ENCODE measurements around the gene SPDEF.

The SPDEF gene

GRCh38 chr6:34536251-34536958, 19.7 kb downstream of the SPDEF start:
- Histone ChIP-seq H2AFZ (ENCODE audit: low read depth) (no peak overlapping the region), H3K4me1 (ENCODE audit: low read depth, poor library complexity, severe bottlenecking) (no peaks in the 10 kb centered on the region), H3K79me2 (ENCODE audit: insufficient read depth, low read depth) (no peaks in the 10 kb centered on the region), H3K9ac (no peak overlapping the region), H3K27ac (no peak overlapping the region), H4K20me1 (ENCODE audit: insufficient read depth) (no peaks in the 10 kb centered on the region), H3K4me3 (IDR thresholded peaks at IDR 0.05; ENCODE audit: insufficient read depth, low read depth, low read length) (no peak overlapping the region), H3K36me3 (ENCODE audit: insufficient read depth) (no peaks in the 10 kb centered on the region), H3K27me3 (ENCODE audit: insufficient read depth, low read depth) (no peaks in the 10 kb centered on the region), H3K4me2 (no peak overlapping the region)
- TF ChIP-seq, protein P1, sequence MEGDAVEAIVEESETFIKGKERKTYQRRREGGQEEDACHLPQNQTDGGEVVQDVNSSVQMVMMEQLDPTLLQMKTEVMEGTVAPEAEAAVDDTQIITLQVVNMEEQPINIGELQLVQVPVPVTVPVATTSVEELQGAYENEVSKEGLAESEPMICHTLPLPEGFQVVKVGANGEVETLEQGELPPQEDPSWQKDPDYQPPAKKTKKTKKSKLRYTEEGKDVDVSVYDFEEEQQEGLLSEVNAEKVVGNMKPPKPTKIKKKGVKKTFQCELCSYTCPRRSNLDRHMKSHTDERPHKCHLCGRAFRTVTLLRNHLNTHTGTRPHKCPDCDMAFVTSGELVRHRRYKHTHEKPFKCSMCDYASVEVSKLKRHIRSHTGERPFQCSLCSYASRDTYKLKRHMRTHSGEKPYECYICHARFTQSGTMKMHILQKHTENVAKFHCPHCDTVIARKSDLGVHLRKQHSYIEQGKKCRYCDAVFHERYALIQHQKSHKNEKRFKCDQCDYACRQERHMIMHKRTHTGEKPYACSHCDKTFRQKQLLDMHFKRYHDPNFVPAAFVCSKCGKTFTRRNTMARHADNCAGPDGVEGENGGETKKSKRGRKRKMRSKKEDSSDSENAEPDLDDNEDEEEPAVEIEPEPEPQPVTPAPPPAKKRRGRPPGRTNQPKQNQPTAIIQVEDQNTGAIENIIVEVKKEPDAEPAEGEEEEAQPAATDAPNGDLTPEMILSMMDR (conservative IDR thresholded peaks at IDR 0.05; ENCODE audit: low read depth, low read length) = no peak

GRCh38 chr6:34535646-34536045, 20.5 kb downstream of the SPDEF start:
- Histone ChIP-seq H3K4me3 (IDR thresholded peaks at IDR 0.05; ENCODE audit: insufficient read depth, low read depth, low read length) (no peak overlapping the region), H3K9ac (no peak overlapping the region), H3K79me2 (ENCODE audit: insufficient read depth, low read depth) (no peaks in the 10 kb centered on the region), H3K36me3 (ENCODE audit: insufficient read depth) (no peaks in the 10 kb centered on the region), H2AFZ (ENCODE audit: low read depth) (no peak overlapping the region), H3K27me3 (ENCODE audit: insufficient read depth, low read depth) (no peaks in the 10 kb centered on the region), H4K20me1 (ENCODE audit: insufficient read depth) (no peaks in the 10 kb centered on the region), H3K27ac (no peak overlapping the region), H3K4me2 (no peak overlapping the region), H3K4me1 (ENCODE audit: low read depth, poor library complexity, severe bottlenecking) (no peaks in the 10 kb centered on the region)
- TF ChIP-seq, protein P1 (conservative IDR thresholded peaks at IDR 0.05; ENCODE audit: low read depth, low read length) = no peak

DNA sequence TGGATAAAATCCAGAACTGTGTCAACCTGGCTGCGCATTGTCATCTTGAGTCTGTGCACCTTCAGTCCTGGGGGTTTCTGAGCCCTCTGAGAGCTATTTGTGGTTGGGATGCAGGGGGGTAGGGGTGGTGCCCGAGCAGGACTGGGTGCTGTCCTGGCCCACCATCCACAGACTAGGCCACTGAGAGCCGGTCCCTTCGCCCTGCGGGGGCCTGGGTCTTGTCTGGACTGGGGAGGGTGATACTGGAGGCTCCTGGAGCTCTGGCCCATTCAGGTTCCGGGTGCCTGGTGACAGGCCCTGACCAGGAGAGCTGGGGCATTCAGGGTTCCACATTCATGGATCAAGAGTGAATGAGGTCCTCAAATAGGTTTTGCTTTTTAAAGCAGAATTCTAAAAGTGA, 20.9 kb downstream of the SPDEF start:
- no peak overlapping the region for H3K4me3 ChIP-seq (IDR thresholded peaks at IDR 0.05; ENCODE audit: insufficient read depth, low read depth, low read length)
- H4K20me1 ChIP-seq (ENCODE audit: insufficient read depth) = no peaks in the 10 kb centered on the region
- no peaks in the 10 kb centered on the region for H3K4me1 ChIP-seq (ENCODE audit: low read depth, poor library complexity, severe bottlenecking)
- no peak overlapping the region for H3K27ac ChIP-seq
- no peaks in the 10 kb centered on the region for H3K79me2 ChIP-seq (ENCODE audit: insufficient read depth, low read depth)
- no peak overlapping the region for H3K4me2 ChIP-seq
- no peak overlapping the region for H2AFZ ChIP-seq (ENCODE audit: low read depth)
- TF ChIP-seq, protein P1 (conservative IDR thresholded peaks at IDR 0.05; ENCODE audit: low read depth, low read length) = no peak
- no peak overlapping the region for H3K9ac ChIP-seq
- H3K27me3 ChIP-seq (ENCODE audit: insufficient read depth, low read depth) = no peaks in the 10 kb centered on the region
- no peaks in the 10 kb centered on the region for H3K36me3 ChIP-seq (ENCODE audit: insufficient read depth)

DNA sequence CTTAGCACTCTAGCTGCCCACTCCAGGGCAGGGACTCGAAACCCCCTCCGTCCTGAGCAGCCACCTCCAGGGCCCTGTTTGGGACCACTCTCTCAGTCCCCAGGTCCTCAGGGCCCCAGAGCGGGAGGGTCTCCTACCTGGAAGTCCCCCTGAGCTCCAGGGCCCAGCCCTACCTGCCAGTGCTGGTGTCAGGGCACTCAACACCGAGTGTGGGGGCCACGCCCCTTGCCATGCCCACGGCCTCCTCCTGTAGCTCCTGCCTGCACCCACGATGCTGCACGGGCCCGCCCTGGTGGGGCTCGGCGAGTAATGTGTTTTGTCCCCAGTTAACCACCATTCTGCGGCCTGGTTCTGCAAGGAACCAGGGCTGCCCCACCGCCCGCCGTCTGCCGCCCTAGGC, 21.5 kb downstream of the SPDEF start:
- Histone ChIP-seq H3K9ac (no peak overlapping the region), H3K36me3 (ENCODE audit: insufficient read depth) (no peaks in the 10 kb centered on the region), H3K4me1 (ENCODE audit: low read depth, poor library complexity, severe bottlenecking) (no peaks in the 10 kb centered on the region), H3K4me3 (IDR thresholded peaks at IDR 0.05; ENCODE audit: insufficient read depth, low read depth, low read length) (no peak overlapping the region), H4K20me1 (ENCODE audit: insufficient read depth) (no peaks in the 10 kb centered on the region), H3K4me2 (no peak overlapping the region), H2AFZ (ENCODE audit: low read depth) (no peak overlapping the region), H3K27ac (no peak overlapping the region), H3K79me2 (ENCODE audit: insufficient read depth, low read depth) (no peaks in the 10 kb centered on the region), H3K27me3 (ENCODE audit: insufficient read depth, low read depth) (no peaks in the 10 kb centered on the region)
- TF ChIP-seq, protein P1 (conservative IDR thresholded peaks at IDR 0.05; ENCODE audit: low read depth, low read length) = no peak

Data from KMS-11 (cell line).